Stimulated activated CD8-positive, alpha-beta memory T cell treated with anti-CD3 and anti-CD28 coated beads, Interleukin-4, amount 100 ng/mL, for 24 hours (primary cell): ENCODE measurements around the gene DOCK8.
A peak's percentile ranks its signal among the peaks of the same experiment; 100 is the strongest.
"Not testable (repeated sequence)": the region's sequence is repeated elsewhere in the genome, so short reads cannot be mapped to it uniquely, and the experiment has no call there.

Experiments
- DNase-seq: peaks from one replicate; pipeline ENCODE4 v3.0.0-alpha.2; 2020; ENCODE audit warnings: low read depth

Gene DOCK8

GRCh38 chr9:214648-215493, at the start of gene DOCK8:
Gene DOCK8 (plus strand): TSS chr9:214865. CDS start chr9:214977, 112 bp downstream.
- peak; percentile 33 for DNase-seq

- not testable (repeated sequence) for DNase-seq
Observed at GRCh38 chr9:169757-170156, 44.9 kb upstream of the DOCK8 start.

- DNase-seq = not testable (repeated sequence)
Observed at GRCh38 chr9:178140-178825, 36.4 kb upstream of the DOCK8 start.

- DNase-seq = peak; percentile 62
Observed at GRCh38 chr9:178970-179383, 35.7 kb upstream of the DOCK8 start, which contains the start of gene ZNG1A. Gene ZNG1A (minus strand): TSS chr9:179056. CDS start chr9:178969, 87 bp downstream.

GRCh38 chr9:199601-200000, 15.1 kb upstream of the DOCK8 start:
- not testable (repeated sequence) for DNase-seq

- DNase-seq = no peak
Observed at GRCh38 chr9:206481-206880, 8.2 kb upstream of the DOCK8 start.

- DNase-seq = no peak
Observed at GRCh38 chr9:209143-209758, 5.4 kb upstream of the DOCK8 start.

- DNase-seq = no peak
Observed at GRCh38 chr9:211036-211435, 3.6 kb upstream of the DOCK8 start.

- no peak for DNase-seq
Observed at GRCh38 chr9:211557-211956, 3.1 kb upstream of the DOCK8 start.

GRCh38 chr9:212297-212696, 2.4 kb upstream of the DOCK8 start:
- DNase-seq = no peak

- DNase-seq = not testable (repeated sequence)
Observed at GRCh38 chr9:213901-214300, 764 bp upstream of the DOCK8 start.

GRCh38 chr9:214351-214647, 366 bp upstream of the DOCK8 start:
- no peak for DNase-seq

GRCh38 chr9:215631-216155, 1.0 kb downstream of the DOCK8 start:
- DNase-seq = no peak

- no peak for DNase-seq
Observed at GRCh38 chr9:216866-217265, 2.2 kb downstream of the DOCK8 start.

- DNase-seq = no peak
Observed at GRCh38 chr9:217950-218349, 3.3 kb downstream of the DOCK8 start.

- not testable (repeated sequence) for DNase-seq
Observed at GRCh38 chr9:219036-219435, 4.4 kb downstream of the DOCK8 start.

- no peak for DNase-seq
Observed at GRCh38 chr9:219670-220365, 5.2 kb downstream of the DOCK8 start.

GRCh38 chr9:221989-222776, 7.5 kb downstream of the DOCK8 start:
- no peak for DNase-seq

GRCh38 chr9:223152-223551, 8.5 kb downstream of the DOCK8 start:
- DNase-seq = no peak

GRCh38 chr9:224026-224425, 9.4 kb downstream of the DOCK8 start:
- no peak for DNase-seq
